Fibroblast of lung (primary cell): Measurements from ENCODE around the gene CYP24A1.

Experiments
- EZH2 ChIP-seq: IDR thresholded peaks from 2 replicates; pipeline ENCODE4 v1.5.1; 2012; ENCODE audit warnings: low read length, control low read depth, mild to moderate bottlenecking; ENCODE audit errors: missing control alignments
- TF ChIP-seq, protein P1 (sequence below), 2 donors: IDR thresholded peaks in 1 of 2; conservative IDR thresholded peaks in 1 of 2; 1 replicate in 1 of 2; 2 replicates in 1 of 2; pipeline ENCODE4 v1.5.1; 2011 to 2012; ENCODE audit warnings: low read length in 2 of 2, control low read depth in 1 of 2, inconsistent platforms in 1 of 2, low read depth in 1 of 2, mild to moderate bottlenecking in 1 of 2

DNA sequence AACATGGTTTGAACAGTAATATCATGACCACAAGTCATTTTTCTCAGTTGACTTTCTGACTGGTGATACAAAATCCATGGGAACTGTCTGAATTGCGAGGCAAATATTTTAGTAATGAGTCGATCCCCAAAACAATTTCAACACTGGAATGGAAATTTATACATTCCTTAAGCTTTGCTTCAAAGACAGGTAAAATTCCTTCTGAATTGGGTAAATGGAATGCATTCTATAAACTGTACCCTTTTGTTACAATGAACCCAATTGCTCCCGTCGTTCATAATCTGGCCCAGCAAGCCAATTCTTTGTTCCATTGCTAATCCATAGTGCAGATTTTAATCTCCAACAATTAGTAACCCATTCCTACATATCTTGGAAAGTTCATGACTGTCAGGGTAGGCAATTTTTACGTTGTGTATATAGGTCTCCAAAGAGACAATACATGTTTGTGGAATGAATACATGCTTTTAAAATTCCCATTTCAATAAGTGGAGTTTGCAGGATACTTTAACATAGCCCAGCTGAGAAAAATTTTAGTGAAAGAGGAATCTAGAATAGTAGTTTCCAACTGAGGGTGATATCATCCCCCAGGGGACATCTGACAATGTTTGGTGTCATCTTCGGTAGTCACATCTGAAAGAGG, 32.7 kb downstream of the CYP24A1 start:
- TF ChIP-seq, protein P1, sequence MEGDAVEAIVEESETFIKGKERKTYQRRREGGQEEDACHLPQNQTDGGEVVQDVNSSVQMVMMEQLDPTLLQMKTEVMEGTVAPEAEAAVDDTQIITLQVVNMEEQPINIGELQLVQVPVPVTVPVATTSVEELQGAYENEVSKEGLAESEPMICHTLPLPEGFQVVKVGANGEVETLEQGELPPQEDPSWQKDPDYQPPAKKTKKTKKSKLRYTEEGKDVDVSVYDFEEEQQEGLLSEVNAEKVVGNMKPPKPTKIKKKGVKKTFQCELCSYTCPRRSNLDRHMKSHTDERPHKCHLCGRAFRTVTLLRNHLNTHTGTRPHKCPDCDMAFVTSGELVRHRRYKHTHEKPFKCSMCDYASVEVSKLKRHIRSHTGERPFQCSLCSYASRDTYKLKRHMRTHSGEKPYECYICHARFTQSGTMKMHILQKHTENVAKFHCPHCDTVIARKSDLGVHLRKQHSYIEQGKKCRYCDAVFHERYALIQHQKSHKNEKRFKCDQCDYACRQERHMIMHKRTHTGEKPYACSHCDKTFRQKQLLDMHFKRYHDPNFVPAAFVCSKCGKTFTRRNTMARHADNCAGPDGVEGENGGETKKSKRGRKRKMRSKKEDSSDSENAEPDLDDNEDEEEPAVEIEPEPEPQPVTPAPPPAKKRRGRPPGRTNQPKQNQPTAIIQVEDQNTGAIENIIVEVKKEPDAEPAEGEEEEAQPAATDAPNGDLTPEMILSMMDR (conservative IDR thresholded peaks at IDR 0.05 in 1 of 2, IDR thresholded peaks at IDR 0.05 in 1 of 2; ENCODE audit: low read depth in 1 of 2, low read length in 2 of 2), result no peak
- TF ChIP-seq EZH2, result no peak
